Large intestine (tissue), 3 donors: Measurements from ENCODE around the gene TMEM212. TPM values are rescaled to one million over a fixed set of nuclear protein-coding genes. Genes with fewer than 3 reads are reported as not detected.

Experiments used
- DNase-seq, 2 donors: peaks; one replicate each; pipeline versions ENCODE4 v3.0.0 to v3.0.0-alpha.2; 2013
- H3K27ac ChIP-seq: one replicate; pipeline ENCODE4 v1.5.1; 2013; ENCODE audit warnings: low read length
- H3K27me3 ChIP-seq: 2 replicates; pipeline ENCODE4 v1.6.1; 2013; ENCODE audit warnings: low read length; ENCODE audit not compliant: control insufficient read depth, insufficient read depth
- H3K36me3 ChIP-seq: 2 replicates; pipeline ENCODE4 v1.6.1; 2013; ENCODE audit warnings: low read length; ENCODE audit not compliant: control insufficient read depth, insufficient read depth
- H3K4me1 ChIP-seq: one replicate; pipeline ENCODE4 v1.6.1; 2013; ENCODE audit warnings: low read length; ENCODE audit not compliant: control insufficient read depth, insufficient read depth
- H3K4me3 ChIP-seq: one replicate; pipeline ENCODE4 v1.5.1; 2013; ENCODE audit warnings: low read length
- H3K9me3 ChIP-seq: one replicate; pipeline ENCODE4 v1.6.1; 2013; ENCODE audit warnings: mild to moderate bottlenecking, low read depth, low read length, moderate library complexity; ENCODE audit not compliant: control insufficient read depth
- WGBS: methylation state at CpG from one replicate; pipeline ENCODE4 v1.1.5; 2013; ENCODE audit warnings: low lambda C conversion rate; ENCODE audit not compliant: insufficient coverage; 5-methylcytosine and 5-hydroxymethylcytosine counted together
- polyA plus RNA-seq: library from polyadenylated mRNA; unstranded; fragments of 120-200 nt; gene quantifications from one replicate; pipeline ENCODE4 v1.2.1, GENCODE V29; 2013

The TMEM212 gene
- polyA plus RNA-seq, 1 donor = not detected

- 100% methylated on average over 1 of the region's 3 CpGs for WGBS
- Histone ChIP-seq H3K36me3 (no peaks in the 10 kb centered on the region), H3K27me3 (no peaks in the 10 kb centered on the region), H3K9me3 (no peaks in the 10 kb centered on the region), H3K4me1 (no peaks in the 10 kb centered on the region), H3K27ac (no peak overlapping the region), H3K4me3 (no peak overlapping the region)
- DNase-seq = no peak
Measured at GRCh38 chr3:171845481-171846284, 2.5 kb downstream of the TMEM212 start.

- Histone ChIP-seq H3K4me3 (no peak overlapping the region), H3K36me3 (no peaks in the 10 kb centered on the region), H3K27me3 (no peaks in the 10 kb centered on the region), H3K9me3 (no peaks in the 10 kb centered on the region), H3K4me1 (no peaks in the 10 kb centered on the region), H3K27ac (no peak overlapping the region)
- 83% methylated on average over 2 of the region's 2 CpGs for WGBS
- no peak for DNase-seq
Measured at GRCh38 chr3:171846597-171846996, 3.4 kb downstream of the TMEM212 start.

- WGBS = 60% methylated on average over 1 of the region's 6 CpGs
- H3K4me1 ChIP-seq = no peaks in the 10 kb centered on the region
- no peak overlapping the region for H3K27ac ChIP-seq
- H3K27me3 ChIP-seq = no peaks in the 10 kb centered on the region
- H3K4me3 ChIP-seq = no peak overlapping the region
- no peak for DNase-seq
- H3K9me3 ChIP-seq = no peaks in the 10 kb centered on the region
- no peaks in the 10 kb centered on the region for H3K36me3 ChIP-seq
Measured at GRCh38 chr3:171847133-171847532, 4.0 kb downstream of the TMEM212 start.

GRCh38 chr3:171847595-171848259 lies 4.6 kb downstream of the TMEM212 start:
- H3K27me3 ChIP-seq = no peaks in the 10 kb centered on the region
- H3K4me3 ChIP-seq = no peak overlapping the region
- 100% methylated on average over 1 of the region's 3 CpGs for WGBS
- H3K27ac ChIP-seq = no peak overlapping the region
- DNase-seq = no peak
- H3K4me1 ChIP-seq = no peaks in the 10 kb centered on the region
- no peaks in the 10 kb centered on the region for H3K36me3 ChIP-seq
- no peaks in the 10 kb centered on the region for H3K9me3 ChIP-seq

- Histone ChIP-seq H3K27me3 (no peaks in the 10 kb centered on the region), H3K9me3 (peaks cover 9% of the 10 kb centered on the region), H3K4me1 (no peaks in the 10 kb centered on the region), H3K36me3 (no peaks in the 10 kb centered on the region), H3K27ac (no peak overlapping the region), H3K4me3 (no peak overlapping the region)
- no peak for DNase-seq
- 46% methylated on average over 2 of the region's 6 CpGs for WGBS
Measured at GRCh38 chr3:171849617-171850319, 6.6 kb downstream of the TMEM212 start.

- Histone ChIP-seq H3K36me3 (no peaks in the 10 kb centered on the region), H3K27me3 (no peaks in the 10 kb centered on the region), H3K4me3 (no peak overlapping the region), H3K27ac (no peak overlapping the region), H3K9me3 (peaks cover 10% of the 10 kb centered on the region), H3K4me1 (no peaks in the 10 kb centered on the region)
- DNase-seq = no peak
- no CpG with 5 or more reads among the region's 6 CpGs for WGBS
Measured at GRCh38 chr3:171850320-171850959, 7.3 kb downstream of the TMEM212 start.

- DNase-seq = no peak
- Histone ChIP-seq H3K9me3 (peaks cover 10% of the 10 kb centered on the region), H3K4me1 (no peaks in the 10 kb centered on the region), H3K27ac (no peak overlapping the region), H3K36me3 (no peaks in the 10 kb centered on the region), H3K27me3 (no peaks in the 10 kb centered on the region), H3K4me3 (no peak overlapping the region)
- 88% methylated on average over 4 of the region's 6 CpGs for WGBS
Measured at GRCh38 chr3:171850960-171851659, 8.0 kb downstream of the TMEM212 start.

- WGBS = no CpG with 5 or more reads among the region's 5 CpGs
- Histone ChIP-seq H3K36me3 (no peaks in the 10 kb centered on the region), H3K9me3 (peaks cover 10% of the 10 kb centered on the region), H3K27me3 (no peaks in the 10 kb centered on the region), H3K4me1 (no peaks in the 10 kb centered on the region), H3K27ac (no peak overlapping the region), H3K4me3 (no peak overlapping the region)
- no peak for DNase-seq
Measured at GRCh38 chr3:171851660-171852058, 8.5 kb downstream of the TMEM212 start.

GRCh38 chr3:171854649-171855305 lies 11.6 kb downstream of the TMEM212 start:
- Histone ChIP-seq H3K27ac (no peak overlapping the region), H3K36me3 (no peaks in the 10 kb centered on the region), H3K9me3 (peaks cover 10% of the 10 kb centered on the region), H3K27me3 (no peaks in the 10 kb centered on the region), H3K4me1 (no peaks in the 10 kb centered on the region), H3K4me3 (no peak overlapping the region)
- no peak for DNase-seq
- WGBS = 100% methylated on average over 2 of the region's 2 CpGs
